HG02885 (cell line): Measurements from ENCODE around the gene HOXB4.

Experiments
- ATAC-seq: cut with Tn5 transposase; IDR thresholded peaks from one replicate; pipeline ENCODE4 v1.9.1; 2021; ENCODE audit warnings: mild to moderate bottlenecking; ENCODE audit not compliant: unreplicated experiment, poor library complexity

Gene HOXB4

DNA sequence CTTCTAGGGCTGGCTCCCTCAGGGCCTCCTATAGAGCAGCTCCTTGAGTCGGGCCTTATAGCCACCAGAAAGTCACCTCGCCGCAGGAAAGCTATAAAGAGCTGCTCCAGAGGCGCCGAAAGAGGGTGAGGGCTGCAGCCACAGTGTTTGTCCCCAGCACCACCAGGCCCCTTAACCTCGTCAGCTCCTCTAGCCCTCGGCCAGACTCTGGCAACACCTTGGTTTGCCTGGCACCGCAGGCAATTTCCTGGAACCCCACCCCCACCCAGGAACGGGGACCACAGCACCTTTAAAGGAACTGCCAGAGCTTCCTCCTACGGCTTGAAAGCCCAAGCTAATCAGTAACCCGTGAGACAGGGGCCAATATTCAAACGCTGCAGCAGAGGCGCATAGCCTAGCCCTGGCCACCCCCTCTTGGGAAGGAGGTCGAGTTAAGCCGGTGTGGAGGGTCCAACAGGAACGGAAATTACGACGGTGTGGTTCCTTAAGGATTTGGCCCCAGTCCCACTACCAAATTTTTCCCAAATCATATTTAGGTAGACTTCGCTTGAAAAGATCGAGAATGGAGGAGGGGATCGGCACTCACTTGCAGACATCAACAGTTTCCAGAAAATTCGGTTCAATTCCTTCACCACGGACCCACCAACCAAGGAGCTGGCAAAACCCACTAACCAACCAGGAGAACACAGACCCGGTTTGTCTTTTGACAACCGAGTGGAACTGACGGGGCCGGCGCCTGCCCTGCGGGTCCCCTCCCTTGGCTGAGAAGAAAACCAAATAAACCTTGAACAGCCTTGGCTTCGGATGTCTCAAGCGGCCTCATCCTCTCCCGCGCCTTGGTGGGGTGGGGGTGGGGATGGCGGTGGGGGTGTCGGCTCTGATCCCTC lies 23.6 kb upstream of the HOXB4 start:
- ATAC-seq = no peak

DNA sequence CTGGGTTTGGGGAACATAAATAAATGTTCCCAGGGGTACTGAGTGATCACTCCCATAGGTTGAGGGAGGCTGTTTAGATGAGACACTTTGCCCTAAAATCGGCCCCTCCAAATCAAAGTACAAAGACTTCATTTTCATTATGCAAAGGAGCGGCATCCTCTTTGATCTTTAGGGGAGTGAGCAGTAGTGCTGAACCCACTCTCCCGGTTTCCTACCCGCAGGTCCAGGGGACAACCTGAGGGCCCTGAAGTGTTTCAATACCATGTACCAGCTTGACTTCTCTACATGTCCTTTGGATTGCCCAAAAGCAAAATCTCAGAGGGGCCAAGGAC lies 23.0 kb upstream of the HOXB4 start:
- no peak for ATAC-seq

DNA sequence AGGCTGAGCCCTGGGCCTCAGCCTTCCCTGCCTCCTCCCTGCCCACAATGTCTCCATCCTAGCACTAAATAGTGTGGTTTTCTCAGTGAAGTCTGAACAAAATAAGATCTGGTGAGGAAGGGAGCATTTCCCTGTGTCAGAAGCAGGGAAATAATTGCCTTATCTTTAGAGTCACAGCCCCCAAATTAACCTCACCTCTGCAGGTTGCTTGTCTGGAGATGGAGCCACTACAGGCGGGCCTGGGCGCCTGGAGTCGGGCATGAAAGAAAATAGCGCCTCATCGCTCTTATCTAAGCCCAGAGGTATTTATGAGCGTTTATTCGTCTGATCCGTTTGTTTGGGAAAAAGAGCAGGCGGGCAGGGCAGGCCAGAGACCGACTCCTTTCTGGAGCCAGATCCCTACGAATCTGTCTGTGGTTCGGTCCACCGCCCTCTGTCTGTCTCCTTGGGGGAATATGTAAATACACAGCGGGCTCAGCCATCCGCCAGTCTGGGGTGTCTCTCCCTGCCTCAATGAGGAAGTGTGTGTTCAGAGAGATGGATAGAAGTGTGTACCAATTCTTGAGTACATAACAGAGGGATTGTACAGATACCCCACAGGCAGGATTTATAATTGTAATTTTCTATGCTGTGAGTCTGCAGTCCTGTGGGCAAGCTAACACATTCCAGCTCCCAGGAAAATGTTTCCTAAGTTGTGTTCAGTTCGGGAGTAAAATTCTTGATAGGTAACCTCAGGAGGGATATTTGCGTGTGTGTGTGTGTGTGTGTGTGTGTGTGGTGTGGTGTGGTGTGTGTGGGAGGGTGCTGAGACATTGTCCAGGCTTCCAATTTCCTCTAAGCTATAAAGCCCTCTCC lies 22.3 kb upstream of the HOXB4 start:
- no peak for ATAC-seq

DNA sequence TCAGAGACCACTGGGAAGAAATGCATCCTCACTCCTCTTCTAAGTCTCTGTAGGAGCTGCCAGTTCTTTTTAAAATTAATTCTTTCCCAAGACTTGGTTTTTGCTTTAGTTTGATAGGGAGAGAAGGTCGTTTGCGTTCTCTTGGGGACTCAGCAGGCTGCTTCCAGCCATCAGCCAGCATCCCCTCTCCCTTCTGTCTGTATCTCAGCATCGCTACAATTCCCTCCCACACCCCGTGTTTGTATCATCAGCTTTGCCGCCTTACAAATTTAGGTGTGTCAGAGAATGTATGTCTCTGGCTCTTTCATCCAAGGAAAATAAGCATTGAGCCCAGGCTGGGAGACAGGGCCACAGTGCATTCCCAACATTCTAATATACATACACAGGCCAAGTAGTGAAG lies 21.2 kb upstream of the HOXB4 start:
- no peak for ATAC-seq

DNA sequence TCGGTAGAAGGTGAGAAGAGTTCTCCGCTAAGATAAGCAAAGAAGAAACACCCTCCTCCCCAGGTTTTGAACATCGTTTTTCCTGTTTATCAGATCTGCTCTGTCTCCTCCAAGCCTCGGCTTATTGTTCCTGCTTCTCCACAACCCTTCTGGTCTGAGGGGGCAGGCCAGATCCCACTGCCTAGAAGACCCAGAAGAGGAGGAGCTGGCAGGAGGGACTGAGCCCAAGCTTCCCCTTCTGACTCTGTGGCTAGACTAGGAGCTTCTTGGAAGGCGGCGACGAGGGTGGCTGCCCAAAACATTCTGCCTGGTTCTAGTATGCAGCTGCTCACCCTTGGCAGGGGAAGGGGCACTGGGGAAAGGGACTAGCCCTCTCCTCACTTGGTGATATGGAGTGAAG lies 20.6 kb upstream of the HOXB4 start:
- ATAC-seq = no peak

DNA sequence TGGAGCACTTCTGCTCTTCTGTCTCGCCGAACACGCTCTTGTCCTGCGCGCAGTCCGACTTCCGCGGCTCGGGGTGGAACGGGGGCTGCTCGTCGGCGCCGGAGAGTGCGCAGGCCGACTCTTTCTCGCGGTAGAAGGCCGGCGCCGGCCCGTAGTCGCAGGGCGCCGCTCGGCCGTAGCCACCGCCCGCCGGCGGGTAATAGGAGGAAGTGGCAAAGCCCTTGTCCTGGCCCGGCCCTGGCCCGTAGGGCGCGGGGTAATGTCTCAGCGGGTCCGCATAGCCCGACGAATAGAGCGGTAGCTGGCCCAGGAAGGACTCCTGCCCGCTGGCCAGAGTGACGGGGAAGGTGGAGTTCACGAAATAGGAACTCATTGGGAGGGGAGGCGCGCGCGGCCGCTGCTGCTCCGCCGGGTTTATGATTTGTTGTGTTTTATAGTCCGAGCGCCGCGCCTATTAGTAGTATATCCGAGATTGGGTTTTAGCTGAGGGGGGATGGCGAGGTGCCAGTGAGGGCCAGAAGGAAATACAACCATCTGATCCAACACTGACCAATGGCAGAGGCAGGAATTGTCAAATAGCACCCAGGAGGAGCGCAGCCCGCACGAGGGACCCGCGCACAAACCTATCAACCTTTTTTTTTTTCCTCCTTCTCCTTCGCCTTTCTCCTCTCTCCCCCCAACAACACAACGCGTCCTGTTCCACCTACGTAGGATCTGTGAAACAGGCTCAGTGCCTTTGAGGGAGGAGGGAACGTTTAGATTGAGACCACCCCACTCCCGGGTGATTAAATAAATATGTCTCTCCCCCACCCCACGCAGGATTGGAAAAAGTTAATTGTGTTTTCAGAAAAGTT lies 19.9 kb upstream of the HOXB4 start:
- ATAC-seq = no peak

DNA sequence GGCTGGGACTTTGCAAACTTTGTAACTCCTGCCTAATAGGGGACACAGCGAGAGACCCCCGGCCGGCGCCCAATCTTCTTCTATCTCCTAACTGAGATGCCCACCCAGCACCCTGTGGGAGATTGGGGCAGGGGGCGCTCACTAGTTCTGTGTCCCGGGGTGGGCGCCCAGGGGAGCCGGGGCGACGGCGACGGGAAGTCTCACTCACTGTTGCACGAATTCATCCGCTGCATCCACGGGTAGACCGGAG lies 19.3 kb upstream of the HOXB4 start:
- ATAC-seq = no peak

DNA sequence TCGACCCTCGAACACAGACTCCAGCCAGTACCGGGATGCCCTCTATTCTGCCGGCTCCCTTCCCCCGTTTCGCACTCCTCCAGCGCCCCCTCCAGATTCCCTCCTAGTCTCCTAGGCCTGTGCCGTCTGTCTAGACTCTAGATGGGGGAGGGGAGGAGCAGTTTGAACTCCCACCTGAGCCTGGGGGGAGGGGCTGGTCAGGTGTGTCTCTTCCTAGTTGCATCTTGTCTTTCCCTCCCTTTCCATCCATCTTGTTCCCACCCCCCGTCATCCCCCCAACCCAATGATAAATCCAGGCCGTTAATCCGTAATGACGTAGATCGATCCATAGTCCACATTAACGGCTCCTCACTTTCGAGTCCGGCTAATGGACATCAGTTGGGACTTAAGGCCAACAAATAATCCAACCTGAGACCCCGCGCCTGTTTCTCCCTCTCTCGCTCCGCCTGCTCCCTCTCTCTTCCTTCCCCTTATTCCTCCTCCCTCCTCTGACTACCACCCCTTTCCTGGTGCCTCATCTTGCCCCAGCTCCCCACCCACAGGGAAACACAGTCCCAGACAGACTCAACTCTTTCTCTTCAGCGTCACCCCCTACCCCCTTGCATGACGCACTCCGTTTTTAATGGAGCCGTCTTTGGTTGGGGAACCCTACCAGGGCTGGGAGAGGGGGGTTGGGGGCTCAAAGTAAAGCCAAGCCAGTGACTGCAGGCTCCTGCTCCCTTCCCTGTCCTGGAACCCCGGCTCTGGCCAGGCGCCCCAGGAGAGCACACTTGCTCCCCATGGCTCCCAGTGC lies 18.8 kb upstream of the HOXB4 start:
- no peak for ATAC-seq

DNA sequence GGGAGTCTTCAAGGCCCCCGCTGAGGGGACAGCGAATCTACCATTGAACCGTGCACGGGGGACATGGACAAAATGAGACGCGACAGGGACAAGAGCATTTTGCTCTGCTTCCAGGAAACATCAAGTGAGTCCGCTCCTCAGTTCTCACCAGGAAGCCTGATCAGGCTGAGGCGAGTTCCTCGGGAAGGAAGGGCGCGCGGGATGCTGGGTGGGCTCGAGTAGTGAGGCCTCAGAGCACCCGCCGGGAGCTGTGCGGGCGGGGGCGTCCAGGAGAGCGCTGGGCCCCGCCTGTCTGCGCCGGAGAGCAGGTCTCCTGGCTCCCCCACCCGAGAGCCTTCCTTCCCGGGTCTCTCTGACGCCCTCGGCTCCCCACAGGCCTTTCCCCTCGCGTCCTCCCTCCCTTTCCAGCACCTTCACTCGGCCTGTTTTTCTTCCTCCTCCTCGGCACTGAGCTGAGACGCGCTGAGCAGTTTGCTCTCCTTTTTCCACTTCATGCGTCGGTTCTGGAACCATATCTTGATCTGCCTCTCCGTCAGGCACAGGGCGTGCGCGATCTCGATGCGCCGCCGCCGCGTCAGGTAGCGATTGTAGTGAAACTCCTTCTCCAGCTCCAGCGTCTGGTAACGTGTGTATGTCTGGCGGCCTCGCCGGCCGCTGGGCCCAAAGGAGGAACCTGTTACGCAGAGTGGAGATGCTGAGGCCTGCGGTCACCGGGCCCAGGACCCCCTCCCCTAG lies 18.0 kb upstream of the HOXB4 start:
- no peak for ATAC-seq

DNA sequence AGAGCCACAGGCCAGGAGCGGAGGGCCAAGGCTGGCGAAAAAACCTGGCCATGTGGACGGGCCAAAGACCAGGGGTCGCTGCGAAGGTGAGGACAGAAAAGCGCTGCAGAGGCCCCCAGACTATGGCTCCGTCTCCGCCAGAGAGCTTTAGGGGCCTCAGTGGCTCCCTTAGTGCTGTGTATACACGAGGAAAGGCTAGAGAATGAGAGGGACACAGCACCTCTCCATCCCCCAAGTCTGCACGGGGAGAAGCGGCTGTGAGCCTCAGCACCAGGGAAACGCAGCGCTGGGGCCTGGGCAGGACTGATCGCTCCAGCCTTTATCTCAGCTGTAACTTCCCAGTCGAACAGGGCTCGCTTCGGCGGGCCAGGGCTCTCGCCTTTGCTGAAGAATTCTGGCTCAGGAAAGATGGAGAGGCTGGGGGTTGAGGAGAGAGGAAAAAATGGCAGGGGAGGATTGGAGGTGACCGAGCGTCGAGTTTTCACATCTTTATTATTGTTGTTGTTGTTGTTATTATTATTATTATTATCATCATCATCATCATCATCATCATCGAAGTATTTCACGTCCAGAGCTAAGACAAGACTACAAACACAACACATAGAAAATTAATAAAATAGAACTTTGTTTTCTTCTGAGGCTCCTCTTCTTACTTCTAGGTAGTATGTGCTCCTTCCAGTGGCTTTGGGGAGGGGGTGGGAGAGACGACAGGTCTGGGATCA lies 17.3 kb upstream of the HOXB4 start:
- ATAC-seq = no peak

DNA sequence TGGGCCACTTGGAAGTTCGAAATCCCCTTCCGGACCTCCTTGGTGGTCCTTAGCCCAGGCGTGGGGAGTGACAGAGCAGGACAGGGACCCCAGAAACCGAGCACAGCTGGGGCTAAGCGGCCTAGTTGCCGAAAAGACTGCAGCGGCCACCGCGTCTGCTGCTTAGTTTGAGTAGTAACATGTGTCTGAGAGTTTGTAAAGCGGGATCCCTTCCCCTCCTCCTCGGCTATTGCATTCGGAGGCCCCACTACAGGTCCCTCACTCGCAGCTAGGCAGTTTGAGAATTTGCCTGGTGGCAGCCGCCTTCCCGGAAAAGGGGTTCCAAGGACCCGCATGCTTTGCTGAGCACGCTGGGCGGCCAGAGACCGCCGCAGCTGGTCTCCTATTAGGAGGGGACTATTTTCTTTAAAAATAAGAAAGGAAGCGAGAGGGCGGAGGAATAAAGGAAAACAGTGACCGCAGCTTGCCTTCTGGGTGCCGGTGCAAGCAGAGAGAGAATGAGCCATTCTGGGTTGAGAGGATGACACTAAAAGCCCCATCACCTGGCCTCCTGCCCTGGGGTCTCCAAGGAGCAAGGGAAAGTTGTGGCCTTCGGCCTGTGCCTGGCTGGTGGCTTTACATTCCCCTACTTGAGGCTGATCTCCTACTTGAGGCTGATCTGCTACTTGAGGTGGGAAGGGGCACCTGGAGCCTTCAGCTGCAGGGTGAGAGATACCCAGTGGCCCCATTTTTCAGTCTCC lies 16.6 kb upstream of the HOXB4 start:
- ATAC-seq = no peak

DNA sequence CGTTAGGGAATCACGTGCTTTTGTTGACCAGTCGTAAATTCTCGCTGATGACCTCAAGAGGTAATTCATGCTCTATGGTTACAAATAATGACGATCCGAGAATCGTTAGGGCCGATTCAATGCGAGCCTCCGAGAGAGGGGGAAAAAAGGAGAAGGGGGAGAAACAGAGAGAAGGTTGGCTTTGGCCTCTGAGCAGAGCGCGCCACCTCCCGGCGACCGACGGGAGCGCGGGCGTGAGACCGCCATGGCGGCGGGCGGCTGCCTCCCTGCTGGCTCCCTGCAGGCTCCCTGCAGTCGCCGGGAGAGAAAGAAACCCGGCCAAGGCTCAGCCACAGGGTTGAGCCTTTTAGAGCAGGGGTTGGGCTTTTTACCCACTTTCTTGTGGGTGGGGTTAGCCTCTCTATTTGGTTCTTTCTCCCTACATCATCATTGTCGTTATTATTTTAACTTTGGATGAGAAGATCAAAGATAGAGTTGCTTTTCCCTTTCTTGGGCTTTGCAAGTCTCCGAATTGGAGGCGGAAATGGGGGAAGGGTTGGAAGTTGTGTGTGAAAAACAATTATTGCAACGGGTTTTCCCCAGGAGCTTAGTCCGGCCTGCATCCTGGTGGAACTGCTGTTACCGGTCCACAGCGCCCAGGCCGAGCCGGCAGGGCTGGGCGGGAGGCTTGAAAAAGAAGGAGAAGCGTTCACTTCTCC lies 15.8 kb upstream of the HOXB4 start:
- peak; percentile 43 for ATAC-seq

DNA sequence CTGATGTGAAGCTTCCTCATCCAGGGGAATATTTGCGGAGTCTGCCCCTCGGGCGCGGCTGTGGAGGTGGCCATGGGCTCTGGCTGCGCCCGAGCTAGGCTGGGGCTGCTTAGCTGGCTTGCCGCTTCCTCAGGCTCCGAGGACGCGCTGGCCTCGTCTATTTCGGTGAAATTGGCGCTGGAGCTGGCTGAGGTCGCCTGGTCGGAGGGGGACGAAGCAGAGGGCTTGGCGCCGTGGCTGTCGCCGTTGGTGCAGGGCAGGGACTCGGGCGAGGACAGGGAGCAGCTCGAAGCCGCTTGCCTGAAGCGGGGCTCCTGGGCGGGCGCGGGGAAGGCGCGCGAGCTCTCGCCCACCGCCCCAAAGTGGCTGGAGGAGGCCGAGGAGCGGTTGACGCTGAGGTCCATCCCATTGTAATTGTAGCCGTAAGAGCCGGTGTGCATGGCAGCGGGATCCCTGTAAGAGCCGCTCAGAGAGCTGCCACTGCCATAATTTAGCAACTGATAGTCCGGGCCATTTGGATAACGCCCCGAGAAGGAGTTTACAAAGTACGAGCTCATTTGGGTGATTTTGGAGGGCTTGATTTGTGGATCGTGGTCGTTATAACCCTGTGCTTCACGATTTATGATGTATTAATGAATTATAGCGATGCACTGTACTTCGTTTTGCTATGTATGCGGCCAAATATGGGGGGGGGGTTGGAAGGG lies 15.1 kb upstream of the HOXB4 start, which contains the start of gene HOXB5:
HOXB5 (minus strand) TSS at position 654 of the 704 bp plus-strand sequence; CDS start at position 557, 97 bp downstream.
- ATAC-seq = no peak

DNA sequence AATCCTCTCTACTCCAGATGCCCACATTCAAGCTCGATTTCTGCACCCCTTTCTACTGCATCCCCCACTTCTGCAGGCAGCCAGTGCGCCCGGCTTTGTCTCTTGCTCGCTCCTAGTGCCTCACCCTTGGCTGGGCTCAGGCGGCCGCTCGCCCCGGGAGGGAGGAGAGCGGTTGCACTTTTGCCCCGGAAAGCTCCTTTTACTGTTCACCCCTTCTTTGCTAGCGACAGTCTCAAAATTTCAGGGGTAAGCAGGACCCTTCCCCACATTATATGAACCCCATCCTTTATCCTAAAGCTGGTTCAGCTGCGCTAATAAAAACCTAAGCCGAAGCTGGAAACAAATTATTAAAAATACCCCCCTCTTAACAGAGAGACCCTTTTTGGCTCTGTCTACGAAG lies 14.4 kb upstream of the HOXB4 start:
- no peak for ATAC-seq

DNA sequence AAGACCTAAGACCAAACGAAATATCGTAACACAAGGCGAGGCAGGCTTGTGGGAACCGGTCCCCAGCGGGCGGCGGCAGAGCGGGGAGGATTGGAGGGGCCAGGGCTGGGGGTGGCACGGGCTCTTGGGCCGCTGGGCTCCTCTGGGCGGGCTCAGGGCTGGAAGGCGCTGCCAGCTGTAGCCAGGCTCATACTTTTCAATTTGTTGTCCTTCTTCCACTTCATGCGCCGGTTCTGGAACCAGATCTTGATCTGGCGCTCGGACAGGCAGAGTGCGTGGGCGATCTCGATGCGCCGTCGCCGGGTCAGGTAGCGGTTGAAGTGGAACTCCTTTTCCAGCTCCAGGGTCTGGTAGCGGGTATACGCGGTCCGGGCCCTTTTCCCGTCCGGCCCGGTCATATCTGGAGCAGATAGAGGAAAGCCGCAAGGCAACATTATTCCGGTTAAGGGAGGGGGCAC lies 13.9 kb upstream of the HOXB4 start:
- ATAC-seq = no peak

DNA sequence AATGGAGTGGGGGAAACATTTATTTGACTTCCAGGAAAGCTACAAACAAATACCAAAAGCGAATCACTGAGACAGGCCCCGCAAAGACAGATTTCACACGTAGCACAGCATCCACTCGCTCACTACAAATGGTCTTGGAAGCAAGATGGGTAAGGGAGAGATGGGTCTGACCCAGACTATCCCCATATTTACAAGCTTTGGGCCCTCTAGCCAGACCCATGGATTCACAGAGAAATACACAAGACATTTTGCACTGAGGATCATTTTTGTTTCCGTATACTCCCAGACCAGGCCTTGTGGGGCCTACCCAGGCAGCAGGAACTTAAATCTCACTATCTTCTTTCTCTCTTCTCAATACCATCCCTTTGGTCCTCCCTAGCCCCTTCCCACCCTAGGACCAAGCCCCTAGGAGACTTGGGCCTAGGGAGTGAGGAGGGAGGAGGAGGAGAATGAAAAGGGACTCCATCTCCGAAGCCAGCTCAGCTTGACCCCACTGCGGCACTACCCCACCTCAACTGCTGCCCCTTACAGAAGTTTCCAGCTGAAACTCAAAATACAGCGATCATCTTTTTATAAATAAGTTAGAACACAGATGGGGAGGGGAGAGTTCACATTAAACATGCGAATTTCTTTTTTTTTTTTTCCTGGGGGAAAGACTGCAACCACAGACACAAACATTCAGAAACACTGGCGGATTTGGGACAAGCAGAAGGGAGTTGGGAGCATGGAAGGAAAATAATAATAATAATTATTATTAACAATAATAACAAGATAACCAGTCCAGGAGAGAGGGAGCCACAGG lies 13.3 kb upstream of the HOXB4 start:
- ATAC-seq = no peak
